Measurements from ENCODE around the gene ABHD6.
"Not testable (repeated sequence)": the region's sequence is repeated elsewhere in the genome, so short reads cannot be mapped to it uniquely, and the experiment has no call there.

The ABHD6 gene

DNA sequence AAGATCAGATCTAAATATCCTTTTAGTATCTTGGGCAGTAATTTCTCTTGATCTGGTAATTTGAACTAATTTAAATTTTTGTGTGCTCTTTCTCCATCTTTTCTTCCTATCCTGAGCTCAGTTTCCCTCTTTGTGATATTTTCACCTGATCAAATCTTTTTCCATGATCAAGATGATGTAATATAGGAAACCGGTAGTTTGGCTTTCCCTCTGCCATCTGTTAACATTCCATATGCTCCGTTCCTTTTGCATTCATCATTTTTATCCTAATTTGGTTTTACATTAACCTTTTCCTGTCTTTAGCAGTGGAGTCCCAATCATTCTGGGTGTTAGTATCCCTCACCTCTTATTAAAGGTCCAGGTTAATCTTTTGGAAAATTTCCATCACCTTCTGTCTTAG lies 5.9 kb upstream of the ABHD6 start:
- H3K4me1 ChIP-seq (ENCODE audit: insufficient read depth, low read length) = peaks cover 15% of the 10 kb centered on the region
- H3K9ac ChIP-seq (ENCODE audit: low read length) = no peak overlapping the region
- no peaks in the 10 kb centered on the region for H3K36me3 ChIP-seq (ENCODE audit: insufficient read depth, low read length)
- no peak overlapping the region for H3K27ac ChIP-seq (ENCODE audit: low read depth, low read length)
- no peak overlapping the region for H3K4me3 ChIP-seq (ENCODE audit: low read depth in 1 of 2, low read length in 2 of 2)
- H3K9me3 ChIP-seq (ENCODE audit: low read length) = no peaks in the 10 kb centered on the region
- no peaks in the 10 kb centered on the region for H3K27me3 ChIP-seq (ENCODE audit: control insufficient read depth in 1 of 2, insufficient read depth in 2 of 2, low read length in 2 of 2)

GRCh38 chr3:58234516-58234931 lies 3.1 kb upstream of the ABHD6 start:
- Histone ChIP-seq H3K4me1 (ENCODE audit: insufficient read depth, low read length) (peaks cover 28% of the 10 kb centered on the region), H3K27me3 (ENCODE audit: control insufficient read depth in 1 of 2, insufficient read depth in 2 of 2, low read length in 2 of 2) (no peaks in the 10 kb centered on the region), H3K9me3 (ENCODE audit: low read length) (no peaks in the 10 kb centered on the region), H3K4me3 (ENCODE audit: low read depth in 1 of 2, low read length in 2 of 2) (no peak overlapping the region), H3K9ac (ENCODE audit: low read length) (no peak overlapping the region), H3K27ac (ENCODE audit: low read depth, low read length) (no peak overlapping the region), H3K36me3 (ENCODE audit: insufficient read depth, low read length) (no peaks in the 10 kb centered on the region)

- no peaks in the 10 kb centered on the region for H3K27me3 ChIP-seq (ENCODE audit: control insufficient read depth in 1 of 2, insufficient read depth in 2 of 2, low read length in 2 of 2)
- H3K27ac ChIP-seq (ENCODE audit: low read depth, low read length) = no peak overlapping the region
- no peaks in the 10 kb centered on the region for H3K9me3 ChIP-seq (ENCODE audit: low read length)
- no peak overlapping the region for H3K9ac ChIP-seq (ENCODE audit: low read length)
- H3K4me3 ChIP-seq (ENCODE audit: low read depth in 1 of 2, low read length in 2 of 2) = peak overlapping the region in 1 of 2 donors; percentile 91
- no peaks in the 10 kb centered on the region for H3K36me3 ChIP-seq (ENCODE audit: insufficient read depth, low read length)
- H3K4me1 ChIP-seq (ENCODE audit: insufficient read depth, low read length) = peaks cover 27% of the 10 kb centered on the region
Measured at GRCh38 chr3:58235970-58236369, 1.6 kb upstream of the ABHD6 start.

GRCh38 chr3:58236527-58237237 lies 910 bp upstream of the ABHD6 start:
- Histone ChIP-seq H3K4me3 (ENCODE audit: low read depth in 1 of 2, low read length in 2 of 2) (peak overlapping the region; percentile 70 to 91), H3K9ac (ENCODE audit: low read length) (peak overlapping the region; percentile 90), H3K27ac (ENCODE audit: low read depth, low read length) (peak overlapping the region; percentile 95), H3K9me3 (ENCODE audit: low read length) (no peaks in the 10 kb centered on the region), H3K4me1 (ENCODE audit: insufficient read depth, low read length) (peaks cover 28% of the 10 kb centered on the region), H3K36me3 (ENCODE audit: insufficient read depth, low read length) (no peaks in the 10 kb centered on the region), H3K27me3 (ENCODE audit: control insufficient read depth in 1 of 2, insufficient read depth in 2 of 2, low read length in 2 of 2) (no peaks in the 10 kb centered on the region)

DNA sequence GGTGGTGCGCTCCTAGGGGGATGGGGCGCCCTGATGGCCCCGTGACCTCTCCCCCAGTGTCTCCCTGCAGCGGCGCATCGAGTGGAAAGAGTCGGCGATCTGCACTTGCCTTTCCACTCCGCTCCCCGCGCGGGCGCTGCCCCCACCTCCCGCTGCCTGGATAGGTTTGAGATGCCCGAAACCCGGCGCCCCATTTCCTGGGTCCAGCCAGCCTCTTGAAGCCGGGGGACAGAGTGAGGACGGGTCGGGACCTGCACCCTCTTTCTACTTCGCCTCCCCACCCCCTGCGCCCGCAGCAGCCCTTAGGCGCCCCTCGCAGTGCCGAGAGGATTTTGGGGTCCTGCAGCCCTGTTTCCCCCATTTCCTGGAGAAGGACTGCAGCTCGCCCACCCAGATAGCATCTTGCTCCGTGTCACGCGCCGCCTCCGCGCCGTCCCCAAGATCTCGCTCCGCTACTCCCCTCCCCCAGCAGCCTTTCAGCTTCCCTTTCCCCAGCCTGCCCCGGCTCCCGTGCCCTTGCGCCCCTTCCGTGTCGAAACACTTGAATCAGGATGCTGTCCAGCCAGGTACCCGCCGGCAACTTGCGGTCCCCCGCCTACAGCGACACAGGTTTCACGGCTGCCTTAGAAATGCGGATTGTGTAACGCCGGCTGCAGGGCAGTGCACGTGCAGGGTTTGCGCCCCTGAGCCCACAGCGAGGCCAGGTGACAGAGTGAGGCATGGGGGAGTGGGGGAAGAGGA lies 519 bp downstream of the ABHD6 start:
- Histone ChIP-seq H3K27me3 (ENCODE audit: control insufficient read depth in 1 of 2, insufficient read depth in 2 of 2, low read length in 2 of 2) (no peaks in the 10 kb centered on the region), H3K9me3 (ENCODE audit: low read length) (no peaks in the 10 kb centered on the region), H3K9ac (ENCODE audit: low read length) (peak overlapping the region; percentile 39), H3K4me1 (ENCODE audit: insufficient read depth, low read length) (peaks cover 30% of the 10 kb centered on the region), H3K4me3 (ENCODE audit: low read depth in 1 of 2, low read length in 2 of 2) (peak overlapping the region; percentile 57 to 88), H3K36me3 (ENCODE audit: insufficient read depth, low read length) (no peaks in the 10 kb centered on the region), H3K27ac (ENCODE audit: low read depth, low read length) (peak overlapping the region; percentile 89)

GRCh38 chr3:58238830-58239229 lies 1.2 kb downstream of the ABHD6 start:
- no peaks in the 10 kb centered on the region for H3K9me3 ChIP-seq (ENCODE audit: low read length)
- peak overlapping the region; percentile 39 for H3K9ac ChIP-seq (ENCODE audit: low read length)
- H3K27me3 ChIP-seq (ENCODE audit: control insufficient read depth in 1 of 2, insufficient read depth in 2 of 2, low read length in 2 of 2) = no peaks in the 10 kb centered on the region
- H3K36me3 ChIP-seq (ENCODE audit: insufficient read depth, low read length) = no peaks in the 10 kb centered on the region
- peak overlapping the region in 1 of 2 donors; percentile 88 for H3K4me3 ChIP-seq (ENCODE audit: low read depth in 1 of 2, low read length in 2 of 2)
- H3K4me1 ChIP-seq (ENCODE audit: insufficient read depth, low read length) = peaks cover 30% of the 10 kb centered on the region
- H3K27ac ChIP-seq (ENCODE audit: low read depth, low read length) = peak overlapping the region; percentile 89

DNA sequence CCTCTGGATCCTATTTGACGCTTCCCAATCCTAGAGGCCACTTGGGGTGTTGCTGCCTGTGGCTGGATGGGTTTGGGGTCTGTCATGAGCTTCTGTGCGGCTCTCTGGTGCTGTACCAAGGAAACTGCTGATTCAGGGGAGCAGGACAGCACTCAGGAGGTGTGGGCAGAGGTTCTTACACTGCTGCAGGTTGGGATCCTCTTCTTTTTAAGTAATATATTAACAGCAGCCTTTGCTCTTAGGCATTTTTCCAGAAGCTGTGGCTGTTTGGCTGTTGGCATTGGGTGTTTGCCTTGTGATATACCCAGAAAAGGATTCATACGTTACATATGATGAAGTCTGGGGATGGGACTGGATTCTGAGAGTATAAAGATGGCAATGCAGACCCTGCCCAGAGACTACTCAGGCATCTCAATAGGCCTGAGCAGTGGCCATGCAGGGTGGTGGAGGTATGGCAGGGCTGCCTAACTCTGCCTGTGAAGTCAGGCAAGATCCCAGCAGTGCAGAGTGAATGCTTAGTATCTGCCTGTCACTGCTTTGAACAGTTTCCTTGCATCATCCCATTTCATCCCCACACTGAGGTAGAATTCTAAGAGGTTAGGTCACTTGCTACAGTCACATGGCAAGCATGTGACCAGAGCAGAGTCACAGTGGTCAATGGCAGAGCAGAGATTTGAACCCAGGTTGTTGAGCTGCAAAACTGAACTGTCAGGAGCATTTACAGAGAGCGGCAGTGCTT lies 3.9 kb downstream of the ABHD6 start:
- no peaks in the 10 kb centered on the region for H3K36me3 ChIP-seq (ENCODE audit: insufficient read depth, low read length)
- peaks cover 36% of the 10 kb centered on the region for H3K4me1 ChIP-seq (ENCODE audit: insufficient read depth, low read length)
- H3K4me3 ChIP-seq (ENCODE audit: low read depth in 1 of 2, low read length in 2 of 2) = no peak overlapping the region
- H3K27me3 ChIP-seq (ENCODE audit: control insufficient read depth in 1 of 2, insufficient read depth in 2 of 2, low read length in 2 of 2) = no peaks in the 10 kb centered on the region
- H3K9ac ChIP-seq (ENCODE audit: low read length) = no peak overlapping the region
- H3K27ac ChIP-seq (ENCODE audit: low read depth, low read length) = peak overlapping the region; percentile 16
- H3K9me3 ChIP-seq (ENCODE audit: low read length) = no peaks in the 10 kb centered on the region

GRCh38 chr3:58242340-58242739 lies 4.7 kb downstream of the ABHD6 start:
- Histone ChIP-seq H3K36me3 (ENCODE audit: insufficient read depth, low read length) (no peaks in the 10 kb centered on the region), H3K27me3 (ENCODE audit: control insufficient read depth in 1 of 2, insufficient read depth in 2 of 2, low read length in 2 of 2) (no peaks in the 10 kb centered on the region), H3K27ac (ENCODE audit: low read depth, low read length) (no peak overlapping the region), H3K4me3 (ENCODE audit: low read depth in 1 of 2, low read length in 2 of 2) (no peak overlapping the region), H3K9ac (ENCODE audit: low read length) (no peak overlapping the region), H3K4me1 (ENCODE audit: insufficient read depth, low read length) (peaks cover 30% of the 10 kb centered on the region), H3K9me3 (ENCODE audit: low read length) (no peaks in the 10 kb centered on the region)

DNA sequence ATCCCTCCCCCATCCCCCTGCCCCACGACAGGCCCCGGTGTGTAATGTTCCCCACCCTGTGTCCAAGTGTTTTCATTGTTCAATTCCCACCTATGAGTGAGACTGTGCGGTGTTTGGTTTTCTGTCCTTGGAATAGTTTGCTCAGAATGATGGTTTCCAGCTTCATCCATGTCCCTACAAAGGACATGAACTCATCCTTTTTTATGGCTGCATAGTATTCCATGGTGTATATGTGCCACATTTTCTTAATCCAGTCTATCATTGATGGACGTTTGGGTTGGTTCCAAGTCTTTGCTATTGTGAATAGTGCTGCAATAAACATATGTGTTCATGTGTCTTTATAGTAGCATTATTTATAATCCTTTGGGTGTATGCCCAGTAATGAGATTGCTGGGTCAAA lies 5.3 kb downstream of the ABHD6 start:
- H3K36me3 ChIP-seq (ENCODE audit: insufficient read depth, low read length); H3K4me3 ChIP-seq (ENCODE audit: low read depth in 1 of 2, low read length in 2 of 2); H3K9me3 ChIP-seq (ENCODE audit: low read length); H3K27me3 ChIP-seq (ENCODE audit: control insufficient read depth in 1 of 2, insufficient read depth in 2 of 2, low read length in 2 of 2); H3K9ac ChIP-seq (ENCODE audit: low read length); H3K27ac ChIP-seq (ENCODE audit: low read depth, low read length): not testable (repeated sequence)
- H3K4me1 ChIP-seq (ENCODE audit: insufficient read depth, low read length) = peaks cover 30% of the 10 kb centered on the region

DNA sequence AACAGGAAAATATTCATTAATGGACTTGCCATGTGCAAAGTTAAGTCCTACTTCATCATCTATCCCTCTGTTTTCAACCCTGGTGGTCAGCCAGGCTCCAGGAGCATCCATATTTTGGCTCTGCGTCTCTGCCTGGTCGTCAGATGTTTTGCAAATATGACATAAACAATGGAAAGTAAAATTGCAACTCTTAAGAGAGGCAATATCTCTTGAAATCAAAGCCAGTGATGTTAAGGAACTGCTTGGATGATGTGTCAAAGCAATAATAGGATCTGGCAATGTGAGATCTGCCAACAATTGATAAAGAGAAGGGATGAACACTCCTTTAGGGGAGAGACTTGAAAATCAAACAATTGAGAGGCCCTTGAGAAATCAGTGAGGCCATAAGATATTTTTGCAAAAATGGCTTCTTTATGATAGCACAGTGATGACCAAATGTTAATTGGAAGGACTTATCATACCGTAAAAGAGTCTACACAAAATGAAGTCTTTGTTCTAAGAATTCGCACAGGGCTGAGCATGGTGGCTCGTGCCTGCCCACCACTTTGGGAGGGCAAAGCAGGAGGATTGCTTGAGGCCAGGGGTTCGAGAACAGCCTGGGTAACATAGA lies 6.5 kb downstream of the ABHD6 start:
- Histone ChIP-seq H3K9me3 (ENCODE audit: low read length) (no peaks in the 10 kb centered on the region), H3K9ac (ENCODE audit: low read length) (no peak overlapping the region), H3K4me3 (ENCODE audit: low read depth in 1 of 2, low read length in 2 of 2) (no peak overlapping the region), H3K4me1 (ENCODE audit: insufficient read depth, low read length) (peaks cover 23% of the 10 kb centered on the region), H3K27me3 (ENCODE audit: control insufficient read depth in 1 of 2, insufficient read depth in 2 of 2, low read length in 2 of 2) (no peaks in the 10 kb centered on the region), H3K36me3 (ENCODE audit: insufficient read depth, low read length) (no peaks in the 10 kb centered on the region), H3K27ac (ENCODE audit: low read depth, low read length) (no peak overlapping the region)
